Epithelial cell of esophagus (primary cell): ENCODE results near the gene WASHC4.

Experiments used
- DNase-seq: peaks from one replicate; pipeline ENCODE4 v3.0.0; 2010; ENCODE audit warnings: low read depth
- H3K4me3 ChIP-seq: 2 replicates; pipeline ENCODE4 v1.5.1; 2011; ENCODE audit warnings: mild to moderate bottlenecking, low read length, control low read depth
- TF ChIP-seq, protein P1 (sequence below): IDR thresholded peaks from 2 replicates; pipeline ENCODE4 v1.5.1; 2011; ENCODE audit warnings: low read depth, mild to moderate bottlenecking, low read length, control low read depth, inconsistent platforms; ENCODE audit not compliant: insufficient read depth; ENCODE audit errors: missing control alignments

The WASHC4 gene

DNA sequence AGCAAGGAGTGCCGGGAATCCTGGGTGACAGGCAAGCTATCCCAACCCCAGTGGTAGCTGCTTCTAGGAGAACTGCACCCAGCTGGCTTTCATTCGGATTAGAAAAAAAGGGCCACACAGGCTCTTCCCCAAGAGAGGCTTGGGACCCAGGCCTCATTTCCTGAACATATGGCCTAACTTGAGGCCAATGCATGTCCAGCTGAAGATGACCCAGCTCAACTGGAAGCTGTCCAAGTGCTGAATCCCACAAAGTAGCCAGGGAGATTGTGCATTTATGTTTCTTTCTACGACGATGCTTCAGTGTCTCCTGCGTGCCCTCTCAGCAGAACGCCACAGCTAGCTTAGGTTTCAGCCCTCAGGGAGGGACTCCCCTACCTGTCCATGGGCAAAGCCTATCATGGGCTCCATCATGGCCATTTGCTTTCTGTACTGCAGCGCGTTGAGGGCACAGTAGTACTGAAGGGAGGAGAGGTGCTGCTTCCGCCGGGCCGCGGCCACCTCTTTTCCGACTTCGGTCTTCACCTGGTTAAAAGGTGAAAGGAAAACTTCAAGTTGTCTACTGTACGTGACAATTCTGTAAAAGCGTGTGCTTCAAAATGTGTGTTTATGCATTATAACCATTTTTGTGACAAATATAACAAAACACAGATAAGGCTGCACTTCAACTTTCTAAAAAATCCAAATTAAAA, 99.3 kb downstream of the WASHC4 start:
- TF ChIP-seq, protein P1, sequence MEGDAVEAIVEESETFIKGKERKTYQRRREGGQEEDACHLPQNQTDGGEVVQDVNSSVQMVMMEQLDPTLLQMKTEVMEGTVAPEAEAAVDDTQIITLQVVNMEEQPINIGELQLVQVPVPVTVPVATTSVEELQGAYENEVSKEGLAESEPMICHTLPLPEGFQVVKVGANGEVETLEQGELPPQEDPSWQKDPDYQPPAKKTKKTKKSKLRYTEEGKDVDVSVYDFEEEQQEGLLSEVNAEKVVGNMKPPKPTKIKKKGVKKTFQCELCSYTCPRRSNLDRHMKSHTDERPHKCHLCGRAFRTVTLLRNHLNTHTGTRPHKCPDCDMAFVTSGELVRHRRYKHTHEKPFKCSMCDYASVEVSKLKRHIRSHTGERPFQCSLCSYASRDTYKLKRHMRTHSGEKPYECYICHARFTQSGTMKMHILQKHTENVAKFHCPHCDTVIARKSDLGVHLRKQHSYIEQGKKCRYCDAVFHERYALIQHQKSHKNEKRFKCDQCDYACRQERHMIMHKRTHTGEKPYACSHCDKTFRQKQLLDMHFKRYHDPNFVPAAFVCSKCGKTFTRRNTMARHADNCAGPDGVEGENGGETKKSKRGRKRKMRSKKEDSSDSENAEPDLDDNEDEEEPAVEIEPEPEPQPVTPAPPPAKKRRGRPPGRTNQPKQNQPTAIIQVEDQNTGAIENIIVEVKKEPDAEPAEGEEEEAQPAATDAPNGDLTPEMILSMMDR: no peak
- DNase-seq: no peak
- no peak overlapping the region for H3K4me3 ChIP-seq

DNA sequence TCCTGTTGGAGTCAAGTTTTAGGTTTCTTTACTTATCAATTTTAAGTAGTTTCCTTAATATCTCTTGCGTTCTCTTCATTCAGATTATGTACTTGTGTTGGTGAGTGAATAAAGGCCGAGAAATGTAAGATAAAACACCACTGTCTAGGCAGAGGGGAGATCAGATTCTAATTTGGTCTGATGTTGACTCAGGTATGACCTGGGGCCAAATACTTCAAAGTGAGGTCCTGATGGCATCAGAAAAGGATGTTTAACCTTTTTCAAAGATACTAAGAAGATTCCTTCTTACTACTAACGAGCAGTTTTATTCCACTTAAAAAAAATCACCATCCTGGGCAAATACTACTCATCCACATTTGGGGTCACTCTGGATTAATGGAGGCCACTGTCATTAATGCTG, 101.6 kb downstream of the WASHC4 start:
- TF ChIP-seq, protein P1: no peak
- H3K4me3 ChIP-seq: no peak overlapping the region
- no peak for DNase-seq

DNA sequence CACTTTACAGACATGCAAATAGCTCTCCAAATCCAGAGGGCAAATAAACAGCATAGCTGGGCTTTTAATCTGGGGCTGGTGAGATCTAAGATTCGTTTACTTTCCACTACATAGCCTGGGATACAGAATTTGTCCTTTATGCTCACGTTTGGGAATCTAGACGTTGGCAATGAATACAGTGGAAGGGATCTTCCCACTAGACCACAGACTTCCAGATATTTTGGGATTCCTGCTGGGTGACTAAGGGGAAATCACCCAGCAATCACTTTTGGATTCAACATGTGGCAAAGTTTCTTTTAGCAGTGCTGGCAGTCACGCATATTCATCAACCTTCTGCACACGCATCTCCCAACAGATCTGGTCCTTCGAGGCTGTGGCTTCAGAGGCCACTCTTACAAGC, 104.9 kb downstream of the WASHC4 start:
- peak; percentile 14 for DNase-seq
- no peak overlapping the region for H3K4me3 ChIP-seq
- TF ChIP-seq, protein P1: no peak

DNA sequence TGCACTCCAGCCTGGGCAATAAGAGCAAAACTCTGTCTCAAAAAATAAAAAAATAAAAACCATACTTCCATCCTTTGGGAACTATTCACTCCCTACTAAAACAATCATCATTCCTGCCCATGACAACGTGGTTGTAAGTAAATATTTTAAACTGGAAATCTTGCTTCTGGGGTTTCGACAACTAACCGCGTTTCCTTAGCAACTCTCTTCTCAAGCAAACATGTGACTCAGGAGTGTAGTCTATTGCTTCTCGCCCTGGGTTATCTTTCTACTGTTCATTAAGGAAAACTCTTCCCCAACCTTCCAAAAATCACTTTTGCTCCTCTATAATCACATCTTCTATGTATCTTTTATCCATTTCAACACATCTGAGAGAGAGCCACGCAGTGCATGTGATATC, 106.6 kb downstream of the WASHC4 start:
- H3K4me3 ChIP-seq: no peak overlapping the region
- peak; percentile 41 for DNase-seq
- TF ChIP-seq, protein P1: no peak

DNA sequence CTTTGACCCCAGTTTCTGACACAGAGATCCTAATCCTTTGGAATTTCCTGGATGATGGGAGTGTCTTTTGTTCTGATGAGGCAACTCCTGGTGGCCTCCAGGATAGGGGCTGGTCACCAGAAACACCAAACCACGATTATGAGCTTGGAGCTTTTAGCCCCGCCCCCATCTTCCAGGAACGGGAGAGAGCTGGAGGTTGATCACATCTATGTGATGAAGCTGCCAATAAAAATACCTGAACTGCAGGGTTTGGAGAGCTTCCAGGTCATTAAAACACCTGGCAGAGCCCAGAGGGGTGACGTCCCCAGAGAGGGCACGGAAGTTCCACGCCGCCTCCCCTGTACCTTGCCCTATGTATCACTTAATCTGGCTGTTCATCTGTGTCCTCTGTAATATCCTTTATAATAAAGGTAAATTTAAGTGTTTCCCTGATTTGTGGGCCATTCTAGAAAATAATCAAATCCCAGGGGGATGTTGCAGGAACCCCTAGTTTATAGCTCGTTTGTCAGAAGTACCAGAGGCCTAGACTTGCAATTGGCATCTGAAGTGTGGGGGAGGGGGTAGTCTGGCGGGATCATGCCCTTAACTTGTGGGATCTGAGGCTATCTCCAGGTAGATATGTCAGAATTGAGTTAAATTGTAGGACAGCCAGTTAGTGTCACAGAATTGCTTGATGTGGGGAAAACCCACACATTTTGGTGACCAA, 107.3 kb downstream of the WASHC4 start:
- DNase-seq: peak; percentile 34
- H3K4me3 ChIP-seq: no peak overlapping the region
- TF ChIP-seq, protein P1: no peak

DNA sequence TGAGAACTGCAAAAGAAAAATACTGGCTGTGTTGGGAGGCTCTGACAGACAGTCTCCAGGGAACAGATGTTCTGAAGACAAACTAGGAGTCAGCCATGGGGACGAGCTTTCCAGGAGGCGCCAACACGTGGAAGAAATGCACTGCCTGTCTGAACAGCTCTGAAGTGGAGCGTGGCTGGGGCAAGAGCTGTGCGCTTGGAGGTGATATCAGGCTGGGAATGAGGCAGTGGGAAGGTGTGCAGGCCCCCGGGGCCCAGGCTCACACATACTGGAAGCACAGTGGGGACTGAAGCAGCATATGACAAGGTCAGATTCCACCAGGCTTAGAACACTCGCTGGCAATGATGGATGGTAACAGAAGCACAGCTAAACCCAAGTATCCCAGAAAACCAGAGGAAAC, 110.9 kb downstream of the WASHC4 start:
- TF ChIP-seq, protein P1: no peak
- DNase-seq: no peak

More for the DNA sequence above, 110.9 kb downstream of the WASHC4 start:
- H3K4me3 ChIP-seq: no peak overlapping the region
